Osteoblast (primary cell): ENCODE data around the gene AFF1. TPM values are rescaled to one million over a fixed set of nuclear protein-coding genes. Genes with fewer than 3 reads are reported as not detected.

Experiments
- DNase-seq: peaks from one replicate; pipeline ENCODE4 v3.0.0; 2011; ENCODE audit warnings: low spot score, mixed read lengths; ENCODE audit not compliant: insufficient read length; ENCODE audit errors: missing footprints
- H2AFZ ChIP-seq: 2 replicates; pipeline ENCODE4 v1.6.0; 2011; ENCODE audit warnings: mild to moderate bottlenecking, low read length
- H3K27ac ChIP-seq: 2 replicates; pipeline ENCODE4 v1.5.1; 2011; ENCODE audit warnings: mild to moderate bottlenecking, low read depth, low read length, moderate library complexity
- H3K27me3 ChIP-seq: 2 replicates; pipeline ENCODE4 v1.6.0; 2012; ENCODE audit warnings: mild to moderate bottlenecking, control low read depth, inconsistent platforms, low read length, moderate library complexity; ENCODE audit not compliant: insufficient read depth
- H3K36me3 ChIP-seq: 2 replicates; pipeline ENCODE4 v1.5.1; 2011; ENCODE audit warnings: mild to moderate bottlenecking, low read length, control low read depth, moderate library complexity; ENCODE audit not compliant: insufficient read depth
- H3K4me1 ChIP-seq: 2 replicates; pipeline ENCODE4 v1.5.1; 2011; ENCODE audit warnings: mild to moderate bottlenecking, low read length, control low read depth, moderate library complexity; ENCODE audit not compliant: insufficient read depth
- H3K4me2 ChIP-seq: 2 replicates; pipeline ENCODE4 v1.6.0; 2011; ENCODE audit warnings: mild to moderate bottlenecking, low read length; ENCODE audit not compliant: insufficient read depth
- H3K4me3 ChIP-seq: fragments of 200-600 bp; sonication (generic); 3 replicates; pipeline ENCODE4 v1.5.1; 2012; ENCODE audit warnings: mild to moderate bottlenecking, low read length, inconsistent platforms; ENCODE audit not compliant: insufficient read depth
- H3K79me2 ChIP-seq: 2 replicates; pipeline ENCODE4 v1.6.0; 2012; ENCODE audit warnings: mild to moderate bottlenecking, low read length, control low read depth, inconsistent platforms; ENCODE audit not compliant: insufficient read depth
- H3K9me3 ChIP-seq: 2 replicates; pipeline ENCODE4 v1.5.1; 2011; ENCODE audit warnings: low read depth, low read length, control low read depth
- H4K20me1 ChIP-seq: 2 replicates; pipeline ENCODE4 v1.6.0; 2012; ENCODE audit warnings: mild to moderate bottlenecking, low read length, control low read depth; ENCODE audit not compliant: insufficient read depth
- total RNA-seq: library from RNA; depleted of rRNA; stranded (reverse); fragments of >200 nt; gene quantifications from 2 replicates; pipeline ENCODE4 v1.2.3, GENCODE V29; 2012
- TF ChIP-seq, protein P1 (sequence below): IDR thresholded peaks from 2 replicates; pipeline ENCODE4 v1.5.1; 2011; ENCODE audit warnings: mild to moderate bottlenecking, low read depth, low read length, moderate library complexity; ENCODE audit errors: extremely low read depth

Gene AFF1
- total RNA-seq, 1 donor, result 19.5 TPM

- Histone ChIP-seq H3K27me3 (no peaks in the 10 kb centered on the region), H3K4me1 (no peaks in the 10 kb centered on the region), H3K9me3 (no peaks in the 10 kb centered on the region), H3K36me3 (no peaks in the 10 kb centered on the region), H4K20me1 (no peaks in the 10 kb centered on the region), H3K79me2 (no peaks in the 10 kb centered on the region), H3K27ac (no peak overlapping the region), H3K4me3 (no peak overlapping the region), H2AFZ (no peak overlapping the region), H3K4me2 (no peak overlapping the region)
- no peak for DNase-seq
- TF ChIP-seq, protein P1, sequence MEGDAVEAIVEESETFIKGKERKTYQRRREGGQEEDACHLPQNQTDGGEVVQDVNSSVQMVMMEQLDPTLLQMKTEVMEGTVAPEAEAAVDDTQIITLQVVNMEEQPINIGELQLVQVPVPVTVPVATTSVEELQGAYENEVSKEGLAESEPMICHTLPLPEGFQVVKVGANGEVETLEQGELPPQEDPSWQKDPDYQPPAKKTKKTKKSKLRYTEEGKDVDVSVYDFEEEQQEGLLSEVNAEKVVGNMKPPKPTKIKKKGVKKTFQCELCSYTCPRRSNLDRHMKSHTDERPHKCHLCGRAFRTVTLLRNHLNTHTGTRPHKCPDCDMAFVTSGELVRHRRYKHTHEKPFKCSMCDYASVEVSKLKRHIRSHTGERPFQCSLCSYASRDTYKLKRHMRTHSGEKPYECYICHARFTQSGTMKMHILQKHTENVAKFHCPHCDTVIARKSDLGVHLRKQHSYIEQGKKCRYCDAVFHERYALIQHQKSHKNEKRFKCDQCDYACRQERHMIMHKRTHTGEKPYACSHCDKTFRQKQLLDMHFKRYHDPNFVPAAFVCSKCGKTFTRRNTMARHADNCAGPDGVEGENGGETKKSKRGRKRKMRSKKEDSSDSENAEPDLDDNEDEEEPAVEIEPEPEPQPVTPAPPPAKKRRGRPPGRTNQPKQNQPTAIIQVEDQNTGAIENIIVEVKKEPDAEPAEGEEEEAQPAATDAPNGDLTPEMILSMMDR, result no peak
These were observed 218.5 kb downstream of the AFF1 start for GRCh38 chr4:87153078-87153870.

DNA sequence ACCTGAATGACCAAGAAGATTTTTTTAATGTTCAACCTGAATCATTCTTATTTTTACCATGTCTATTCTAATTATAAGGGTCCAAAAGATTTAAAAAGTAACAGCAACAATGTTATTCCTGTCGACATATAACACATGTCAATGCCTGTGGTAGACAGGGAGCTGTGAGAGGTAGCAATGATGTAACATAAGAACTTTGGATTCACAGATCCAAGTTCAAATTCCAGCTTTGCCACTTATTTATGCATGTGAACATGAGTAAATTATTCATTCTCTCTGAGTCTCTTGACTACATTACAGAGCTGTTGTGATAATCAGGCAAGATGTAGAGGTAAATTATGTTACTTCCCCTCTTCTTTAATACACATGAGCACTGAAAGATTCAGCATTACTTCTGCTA is 231.1 kb downstream of the AFF1 start:
- Histone ChIP-seq H3K9me3 (no peaks in the 10 kb centered on the region), H3K36me3 (no peaks in the 10 kb centered on the region), H4K20me1 (no peaks in the 10 kb centered on the region), H3K4me2 (no peak overlapping the region), H3K4me1 (no peaks in the 10 kb centered on the region), H3K27me3 (no peaks in the 10 kb centered on the region), H3K27ac (no peak overlapping the region), H3K4me3 (no peak overlapping the region), H2AFZ (no peak overlapping the region), H3K79me2 (no peaks in the 10 kb centered on the region)
- no peak for DNase-seq
- TF ChIP-seq, protein P1, result no peak

DNA sequence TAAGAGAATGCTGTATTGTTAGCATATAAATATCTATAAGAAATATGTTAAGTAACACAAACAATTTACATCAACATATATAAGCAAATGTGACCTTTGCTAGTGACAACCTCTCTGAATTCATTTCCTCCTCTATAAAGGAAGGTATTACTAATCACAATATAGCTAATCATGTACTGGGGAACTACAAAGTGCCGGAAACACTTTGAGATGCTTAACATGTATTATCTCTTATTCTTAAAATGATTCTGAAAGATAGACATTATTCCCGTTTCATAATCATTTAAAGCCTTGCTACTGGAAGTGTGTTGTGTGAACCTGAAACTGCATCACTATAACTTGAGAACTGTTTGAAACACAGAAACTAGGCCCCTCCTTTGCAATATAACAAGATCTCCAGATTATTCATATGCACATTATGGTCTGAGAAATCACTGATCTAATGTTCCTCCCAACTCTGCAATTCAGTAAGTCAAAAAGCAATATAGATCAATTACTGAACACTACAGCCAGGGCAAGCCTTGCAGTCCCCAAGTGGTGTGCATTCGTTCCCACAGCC is 231.6 kb downstream of the AFF1 start:
- Histone ChIP-seq H3K79me2 (no peaks in the 10 kb centered on the region), H3K9me3 (no peaks in the 10 kb centered on the region), H3K27me3 (no peaks in the 10 kb centered on the region), H4K20me1 (no peaks in the 10 kb centered on the region), H3K27ac (no peak overlapping the region), H3K4me2 (no peak overlapping the region), H3K36me3 (no peaks in the 10 kb centered on the region), H3K4me3 (no peak overlapping the region), H3K4me1 (no peaks in the 10 kb centered on the region), H2AFZ (no peak overlapping the region)
- TF ChIP-seq, protein P1, result no peak
- DNase-seq, result no peak

DNA sequence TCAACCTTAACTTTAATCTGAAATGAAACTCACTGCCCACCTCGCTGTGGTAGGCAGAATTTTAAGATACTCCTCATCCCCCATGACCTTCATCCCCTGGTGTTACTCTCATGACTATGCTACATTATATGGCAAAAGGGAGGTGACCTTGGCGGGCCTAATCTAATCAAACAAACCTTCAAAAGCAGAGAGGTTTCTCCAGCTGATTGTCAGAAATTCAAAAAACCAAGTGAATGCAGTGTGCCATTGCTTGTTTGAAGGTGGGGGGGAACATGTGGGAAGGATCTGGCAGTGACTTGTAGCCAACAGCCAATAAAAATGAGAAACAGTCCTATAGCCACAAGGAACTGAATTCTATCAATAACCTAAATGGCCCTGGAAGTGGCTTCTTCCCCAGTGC is 237.1 kb downstream of the AFF1 start:
- H3K27ac ChIP-seq, result no peak overlapping the region
- no peaks in the 10 kb centered on the region for H3K4me1 ChIP-seq
- no peak overlapping the region for H3K4me2 ChIP-seq
- H3K36me3 ChIP-seq, result no peaks in the 10 kb centered on the region
- TF ChIP-seq, protein P1, result no peak
- DNase-seq, result no peak
- no peak overlapping the region for H2AFZ ChIP-seq
- H3K9me3 ChIP-seq, result no peaks in the 10 kb centered on the region
- no peak overlapping the region for H3K4me3 ChIP-seq
- no peaks in the 10 kb centered on the region for H3K79me2 ChIP-seq
- no peaks in the 10 kb centered on the region for H3K27me3 ChIP-seq
- H4K20me1 ChIP-seq, result no peaks in the 10 kb centered on the region
